ENCODE results near the gene RPH3AL. TPM values are rescaled to one million over a fixed set of nuclear protein-coding genes. Genes with fewer than 3 reads are reported as not detected.
"Not testable (repeated sequence)": the region's sequence is repeated elsewhere in the genome, so short reads cannot be mapped to it uniquely, and the experiment has no call there.

Gene RPH3AL
- total RNA-seq, 1 experiment from 2014 or later, result 24.9 TPM

GRCh38 chr17:271928-272623 lies 80.5 kb downstream of the RPH3AL start:
- H3K27me3 ChIP-seq (ENCODE audit: low read length); H3K27ac ChIP-seq (ENCODE audit: low read length); CTCF ChIA-PET; H3K4me2 ChIP-seq (ENCODE audit: low read length); ATAC-seq; H3K4me1 ChIP-seq (ENCODE audit: insufficient read depth, low read length); H3K9ac ChIP-seq (ENCODE audit: low read length); H2AFZ ChIP-seq (ENCODE audit: low read length); H3K36me3 ChIP-seq (ENCODE audit: low read depth, low read length); H3K79me2 ChIP-seq (ENCODE audit: low read length); H4K20me1 ChIP-seq (ENCODE audit: low read length); H3K9me3 ChIP-seq (ENCODE audit: low read length); H3K9me2 ChIP-seq (replicated peaks; ENCODE audit: low read length); BruUV-seq (replicated peaks); H3K4me3 ChIP-seq (ENCODE audit: low read length); intact Hi-C loops (cut with micrococcal nuclease); POLR2A ChIA-PET (ENCODE audit: unreplicated experiment); H3F3A ChIP-seq (ENCODE audit: low read length, unreplicated experiment); DNase-seq: not testable (repeated sequence)

GRCh38 chr17:269616-270514 lies 82.7 kb downstream of the RPH3AL start:
- intact Hi-C loops (cut with micrococcal nuclease), result no loop called here
- Histone ChIP-seq H3K27me3 (ENCODE audit: low read length) (no peaks in the 10 kb centered on the region), H3K9ac (ENCODE audit: low read length) (no peak overlapping the region), H3F3A (ENCODE audit: low read length, unreplicated experiment) (no peaks in the 10 kb centered on the region), H3K79me2 (ENCODE audit: low read length) (no peaks in the 10 kb centered on the region), H3K4me1 (ENCODE audit: insufficient read depth, low read length) (no peaks in the 10 kb centered on the region), H4K20me1 (ENCODE audit: low read length) (no peaks in the 10 kb centered on the region), H3K9me2 (replicated peaks; ENCODE audit: low read length) (no peaks in the 10 kb centered on the region), H2AFZ (ENCODE audit: low read length) (no peak overlapping the region), H3K36me3 (ENCODE audit: low read depth, low read length) (no peaks in the 10 kb centered on the region), H3K4me2 (ENCODE audit: low read length) (no peak overlapping the region), H3K4me3 (ENCODE audit: low read length) (no peak overlapping the region), H3K27ac (ENCODE audit: low read length) (no peak overlapping the region), H3K9me3 (ENCODE audit: low read length) (no peaks in the 10 kb centered on the region)
- BruUV-seq (replicated peaks), result no TSS peak
- ChIA-PET POLR2A (ENCODE audit: unreplicated experiment) (no interaction called here), CTCF (no interaction called here)
- no peak for ATAC-seq
- DNase-seq, result no peak
- no peak for TF ChIP-seq CTCF (conservative IDR thresholded peaks at IDR 0.05; ENCODE audit: low read depth, low read length)
- no peak for TF ChIP-seq EZH2 (IDR thresholded peaks at IDR 0.05; ENCODE audit: low read length, unreplicated experiment)
- TF ChIP-seq EZH2phosphoT487 (IDR thresholded peaks at IDR 0.05; ENCODE audit: borderline replicate concordance, low read length), result no peak

GRCh38 chr17:266701-267667 lies 85.6 kb downstream of the RPH3AL start:
- DNase-seq (no peak), ATAC-seq (no peak)
- ChIA-PET POLR2A (ENCODE audit: unreplicated experiment) (no interaction called here), CTCF (no interaction called here)
- TF ChIP-seq EZH2 (IDR thresholded peaks at IDR 0.05; ENCODE audit: low read length, unreplicated experiment), result no peak
- TF ChIP-seq CTCF (conservative IDR thresholded peaks at IDR 0.05; ENCODE audit: low read depth, low read length), result no peak
- TF ChIP-seq EZH2phosphoT487 (IDR thresholded peaks at IDR 0.05; ENCODE audit: borderline replicate concordance, low read length), result no peak
- Histone ChIP-seq H3K27me3 (ENCODE audit: low read length) (no peaks in the 10 kb centered on the region), H3K27ac (ENCODE audit: low read length) (no peak overlapping the region), H3K4me2 (ENCODE audit: low read length) (no peak overlapping the region), H3K9ac (ENCODE audit: low read length) (no peak overlapping the region), H3K9me2 (replicated peaks; ENCODE audit: low read length) (no peaks in the 10 kb centered on the region), H3K4me1 (ENCODE audit: insufficient read depth, low read length) (no peaks in the 10 kb centered on the region), H3F3A (ENCODE audit: low read length, unreplicated experiment) (no peaks in the 10 kb centered on the region), H3K9me3 (ENCODE audit: low read length) (no peaks in the 10 kb centered on the region), H3K79me2 (ENCODE audit: low read length) (no peaks in the 10 kb centered on the region), H3K36me3 (ENCODE audit: low read depth, low read length) (no peaks in the 10 kb centered on the region; the same call in 1 of the 2 replicates), H3K4me3 (ENCODE audit: low read length) (no peak overlapping the region), H2AFZ (ENCODE audit: low read length) (no peak overlapping the region), H4K20me1 (ENCODE audit: low read length) (no peaks in the 10 kb centered on the region)
- intact Hi-C loops (cut with micrococcal nuclease), result no loop called here
- no TSS peak for BruUV-seq (replicated peaks)

Data from PC-3 (cell line).